Measurements from ENCODE around the gene SPA17.

SPA17 gene

GRCh38 chr11:124700028-124700427 is 26.3 kb downstream of the SPA17 start:
- TF ChIP-seq FOXP2 (optimal IDR thresholded peaks at IDR 0.05; ENCODE audit: borderline replicate concordance, extremely low read depth, extremely low read length, insufficient read depth) (no peak), REST (IDR thresholded peaks at IDR 0.05; ENCODE audit: insufficient read depth in 1 of 2, low read depth in 2 of 2, low read length in 2 of 2) (no peak), SIN3A (IDR thresholded peaks at IDR 0.05; ENCODE audit: borderline replicate concordance, insufficient read depth, low read length) (no peak), TAF1 (IDR thresholded peaks at IDR 0.05; ENCODE audit: borderline replicate concordance, insufficient read depth, low read length) (no peak), POLR2AphosphoS5 (IDR thresholded peaks at IDR 0.05; ENCODE audit: low read depth, low read length) (no peak)

GRCh38 chr11:124707829-124708228 is 34.1 kb downstream of the SPA17 start:
- no peak for TF ChIP-seq SIN3A (IDR thresholded peaks at IDR 0.05; ENCODE audit: borderline replicate concordance, insufficient read depth, low read length)
- TF ChIP-seq FOXP2 (optimal IDR thresholded peaks at IDR 0.05; ENCODE audit: borderline replicate concordance, extremely low read depth, extremely low read length, insufficient read depth), result no peak

- TF ChIP-seq FOXP2 (optimal IDR thresholded peaks at IDR 0.05; ENCODE audit: borderline replicate concordance, extremely low read depth, extremely low read length, insufficient read depth) (no peak), TAF1 (IDR thresholded peaks at IDR 0.05; ENCODE audit: borderline replicate concordance, insufficient read depth, low read length) (no peak), POLR2AphosphoS5 (IDR thresholded peaks at IDR 0.05; ENCODE audit: low read depth, low read length) (no peak), REST (IDR thresholded peaks at IDR 0.05; ENCODE audit: insufficient read depth in 1 of 2, low read depth in 2 of 2, low read length in 2 of 2) (no peak), SIN3A (IDR thresholded peaks at IDR 0.05; ENCODE audit: borderline replicate concordance, insufficient read depth, low read length) (no peak)
These were observed 38.7 kb downstream of the SPA17 start for GRCh38 chr11:124712392-124712791.

- TF ChIP-seq SIN3A (IDR thresholded peaks at IDR 0.05; ENCODE audit: borderline replicate concordance, insufficient read depth, low read length) (no peak), REST (IDR thresholded peaks at IDR 0.05; ENCODE audit: insufficient read depth in 1 of 2, low read depth in 2 of 2, low read length in 2 of 2) (no peak), POLR2AphosphoS5 (IDR thresholded peaks at IDR 0.05; ENCODE audit: low read depth, low read length) (no peak), TAF1 (IDR thresholded peaks at IDR 0.05; ENCODE audit: borderline replicate concordance, insufficient read depth, low read length) (no peak), FOXP2 (optimal IDR thresholded peaks at IDR 0.05; ENCODE audit: borderline replicate concordance, extremely low read depth, extremely low read length, insufficient read depth) (no peak)
These were observed 42.9 kb downstream of the SPA17 start for GRCh38 chr11:124716591-124716990.

GRCh38 chr11:124717421-124717785 is 43.7 kb downstream of the SPA17 start:
- TF ChIP-seq FOXP2 (optimal IDR thresholded peaks at IDR 0.05; ENCODE audit: borderline replicate concordance, extremely low read depth, extremely low read length, insufficient read depth), result no peak
- TF ChIP-seq POLR2AphosphoS5 (IDR thresholded peaks at IDR 0.05; ENCODE audit: low read depth, low read length), result no peak
- no peak for TF ChIP-seq REST (IDR thresholded peaks at IDR 0.05; ENCODE audit: insufficient read depth in 1 of 2, low read depth in 2 of 2, low read length in 2 of 2)
- TF ChIP-seq TAF1 (IDR thresholded peaks at IDR 0.05; ENCODE audit: borderline replicate concordance, insufficient read depth, low read length), result no peak
- TF ChIP-seq SIN3A (IDR thresholded peaks at IDR 0.05; ENCODE audit: borderline replicate concordance, insufficient read depth, low read length), result no peak

All from PFSK-1 (cell line).